Measurements from ENCODE around the gene SLC25A47. TPM values are rescaled to one million over a fixed set of nuclear protein-coding genes. Genes with fewer than 3 reads are reported as not detected.

Gene SLC25A47
- total RNA-seq, 1 experiment from 2014 or later = not detected

GRCh38 chr14:100363053-100363452 is 39.9 kb downstream of the SLC25A47 start:
- Mint-ChIP-seq H3K4me1 (ENCODE audit: insufficient read depth, unreplicated experiment) (no peaks in the 10 kb centered on the region), H3K9me3 (ENCODE audit: unreplicated experiment) (no peaks in the 10 kb centered on the region), H3K27me3 (ENCODE audit: insufficient read depth, unreplicated experiment) (no peaks in the 10 kb centered on the region), H3K36me3 (ENCODE audit: insufficient read depth, unreplicated experiment) (peaks cover 87% of the 10 kb centered on the region), H3K4me3 (ENCODE audit: unreplicated experiment) (no peak overlapping the region), H3K27ac (ENCODE audit: low read depth, unreplicated experiment) (no peak overlapping the region)
- no peak for DNase-seq (ENCODE audit: unreplicated experiment)
- BruUV-seq (replicated peaks) = no TSS peak
- CTCF ChIA-PET = interaction anchor here (1.6 kb wide), 1 partner anchor 13 kb away, joined by 5 read pairs; no protein-coding TSS in a partner anchor
- POLR2A ChIA-PET = interaction anchor here (0.6 to 1.5 kb wide), 2 partner anchors 10 to 12 kb away, joined by 3 to 4 read pairs; a partner anchor contains a TSS
- TF ChIP-seq, protein P1, sequence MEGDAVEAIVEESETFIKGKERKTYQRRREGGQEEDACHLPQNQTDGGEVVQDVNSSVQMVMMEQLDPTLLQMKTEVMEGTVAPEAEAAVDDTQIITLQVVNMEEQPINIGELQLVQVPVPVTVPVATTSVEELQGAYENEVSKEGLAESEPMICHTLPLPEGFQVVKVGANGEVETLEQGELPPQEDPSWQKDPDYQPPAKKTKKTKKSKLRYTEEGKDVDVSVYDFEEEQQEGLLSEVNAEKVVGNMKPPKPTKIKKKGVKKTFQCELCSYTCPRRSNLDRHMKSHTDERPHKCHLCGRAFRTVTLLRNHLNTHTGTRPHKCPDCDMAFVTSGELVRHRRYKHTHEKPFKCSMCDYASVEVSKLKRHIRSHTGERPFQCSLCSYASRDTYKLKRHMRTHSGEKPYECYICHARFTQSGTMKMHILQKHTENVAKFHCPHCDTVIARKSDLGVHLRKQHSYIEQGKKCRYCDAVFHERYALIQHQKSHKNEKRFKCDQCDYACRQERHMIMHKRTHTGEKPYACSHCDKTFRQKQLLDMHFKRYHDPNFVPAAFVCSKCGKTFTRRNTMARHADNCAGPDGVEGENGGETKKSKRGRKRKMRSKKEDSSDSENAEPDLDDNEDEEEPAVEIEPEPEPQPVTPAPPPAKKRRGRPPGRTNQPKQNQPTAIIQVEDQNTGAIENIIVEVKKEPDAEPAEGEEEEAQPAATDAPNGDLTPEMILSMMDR (IDR thresholded peaks at IDR 0.05; ENCODE audit: unreplicated experiment) = no peak
- intact Hi-C loops (cut with micrococcal nuclease) = no loop called here

- no peaks in the 10 kb centered on the region for H3K27me3 Mint-ChIP-seq (ENCODE audit: insufficient read depth, unreplicated experiment)
- CTCF ChIA-PET = interaction anchor here (0.7 to 1.6 kb wide), 2 partner anchors 11 to 75 kb away, joined by 3 to 5 read pairs; no protein-coding TSS in a partner anchor
- BruUV-seq (replicated peaks) = no TSS peak
- POLR2A ChIA-PET = no interaction called here
- peaks cover 81% of the 10 kb centered on the region for H3K36me3 Mint-ChIP-seq (ENCODE audit: insufficient read depth, unreplicated experiment)
- no peaks in the 10 kb centered on the region for H3K4me1 Mint-ChIP-seq (ENCODE audit: insufficient read depth, unreplicated experiment)
- intact Hi-C loops (cut with micrococcal nuclease) = no loop called here
- H3K27ac Mint-ChIP-seq (ENCODE audit: low read depth, unreplicated experiment) = no peak overlapping the region
- DNase-seq (ENCODE audit: unreplicated experiment) = no peak
- no peaks in the 10 kb centered on the region for H3K9me3 Mint-ChIP-seq (ENCODE audit: unreplicated experiment)
- H3K4me3 Mint-ChIP-seq (ENCODE audit: unreplicated experiment) = no peak overlapping the region
- TF ChIP-seq, protein P1 (IDR thresholded peaks at IDR 0.05; ENCODE audit: unreplicated experiment) = no peak
These were observed 41.3 kb downstream of the SLC25A47 start for GRCh38 chr14:100364403-100364802.

DNA sequence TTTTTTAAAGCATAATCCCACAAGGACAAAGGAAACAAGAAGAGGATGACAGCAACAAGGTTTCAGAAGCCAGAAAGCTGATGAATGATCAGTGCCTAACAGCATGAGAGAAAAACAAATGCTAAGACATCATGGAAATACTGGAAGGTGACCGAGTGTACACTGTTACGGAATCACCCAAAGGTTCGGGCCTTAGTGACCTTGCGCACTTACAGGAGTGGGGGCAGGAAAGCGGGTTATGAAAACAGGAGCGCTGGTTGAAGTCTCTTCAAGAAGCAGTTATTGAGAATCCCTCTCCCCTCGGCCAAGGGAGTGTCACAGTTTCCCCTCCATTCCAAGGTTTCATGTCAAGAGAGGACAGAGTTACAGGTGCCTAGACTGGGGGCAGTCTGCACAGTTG is 42.6 kb downstream of the SLC25A47 start:
- ChIA-PET CTCF (interaction anchor here (0.5 to 1.3 kb wide), 2 partner anchors 18 to 19 kb away, joined by 3 to 4 read pairs; no protein-coding TSS in a partner anchor), POLR2A (interaction anchor here (0.6 kb wide), 1 partner anchor 957 kb away, joined by 3 read pairs; no protein-coding TSS in a partner anchor)
- H3K4me1 Mint-ChIP-seq (ENCODE audit: insufficient read depth, unreplicated experiment) = no peaks in the 10 kb centered on the region
- BruUV-seq (replicated peaks) = no TSS peak
- H3K9me3 Mint-ChIP-seq (ENCODE audit: unreplicated experiment) = no peaks in the 10 kb centered on the region
- no peaks in the 10 kb centered on the region for H3K27me3 Mint-ChIP-seq (ENCODE audit: insufficient read depth, unreplicated experiment)
- no peak overlapping the region for H3K4me3 Mint-ChIP-seq (ENCODE audit: unreplicated experiment)
- no peak overlapping the region for H3K27ac Mint-ChIP-seq (ENCODE audit: low read depth, unreplicated experiment)
- intact Hi-C loops (cut with micrococcal nuclease) = no loop called here
- TF ChIP-seq, protein P1 (IDR thresholded peaks at IDR 0.05; ENCODE audit: unreplicated experiment) = no peak
- no peak for DNase-seq (ENCODE audit: unreplicated experiment)
- H3K36me3 Mint-ChIP-seq (ENCODE audit: insufficient read depth, unreplicated experiment) = peaks cover 67% of the 10 kb centered on the region

DNA sequence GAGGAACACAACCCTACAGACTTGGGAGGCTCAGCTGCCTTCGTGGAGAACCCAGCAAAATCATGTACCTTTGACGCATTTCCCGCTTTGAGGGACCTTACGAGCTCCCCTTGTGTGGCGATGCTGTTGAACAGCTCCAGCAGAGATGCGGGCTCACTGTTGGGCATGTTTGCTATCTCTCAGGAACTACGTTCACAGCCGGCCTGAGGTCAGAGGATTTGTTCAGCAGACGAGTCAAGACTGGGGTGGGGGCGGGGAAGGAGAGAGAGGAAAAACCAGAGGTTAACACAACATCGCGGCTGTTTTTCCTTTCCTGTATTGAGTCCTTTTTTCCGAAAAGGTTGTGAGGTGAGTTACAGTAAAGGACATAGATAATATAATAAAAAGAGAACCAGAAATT is 45.9 kb downstream of the SLC25A47 start:
- intact Hi-C loops (cut with micrococcal nuclease) = no loop called here
- Mint-ChIP-seq H3K4me3 (ENCODE audit: unreplicated experiment) (no peak overlapping the region), H3K36me3 (ENCODE audit: insufficient read depth, unreplicated experiment) (peaks cover 46% of the 10 kb centered on the region), H3K27me3 (ENCODE audit: insufficient read depth, unreplicated experiment) (no peaks in the 10 kb centered on the region), H3K9me3 (ENCODE audit: unreplicated experiment) (no peaks in the 10 kb centered on the region), H3K4me1 (ENCODE audit: insufficient read depth, unreplicated experiment) (peaks cover 23% of the 10 kb centered on the region), H3K27ac (ENCODE audit: low read depth, unreplicated experiment) (no peak overlapping the region)
- no TSS peak for BruUV-seq (replicated peaks)
- ChIA-PET POLR2A (no interaction called here), CTCF (interaction anchor here (0.6 to 0.7 kb wide), 2 partner anchors 39 to 366 kb away, joined by 3 to 5 read pairs; no protein-coding TSS in a partner anchor)
- TF ChIP-seq, protein P1 (IDR thresholded peaks at IDR 0.05; ENCODE audit: unreplicated experiment) = no peak
- DNase-seq (ENCODE audit: unreplicated experiment) = no peak

Measured in MCF 10A (cell line).